HepG2 (cell line): ENCODE results near the gene ANKRD11. TPM values are rescaled to one million over a fixed set of nuclear protein-coding genes. Genes with fewer than 3 reads are reported as not detected.

Source experiments
- ATAC-seq: fragments of 200-7000 bp; cut with Tn5 transposase; 3 replicates; pipeline ENCODE4 v1.9.1; 2020; ENCODE audit warnings: mild to moderate bottlenecking, moderate library complexity
- BruUV-seq: library from RNA; stranded (reverse); fragments of 400-500 nt; replicated peaks from 2 replicates; lab custom pipeline; 2021; lab: Mats Ljungman, UMichigan
- CTCF ChIA-PET: fragments of 300-600 bp; formaldehyde crosslinking; extraction: SDS; loops from one replicate; lab custom pipeline; 2021; ENCODE audit warnings: low total read pairs, inconsistent platforms, low intra/inter-chr PET ratio; lab: Yijun Ruan, JAX
- POLR2A ChIA-PET: fragments of 350-600 bp; sonication (Branson Sonifier 250); formaldehyde crosslinking; loops from one replicate; lab custom pipeline; 2020; ENCODE audit warnings: antibody characterized with exemption, inconsistent platforms; lab: Yijun Ruan, JAX
- DNase-seq: peaks from one replicate; pipeline ENCODE4 v3.0.0-alpha.2; 2015; ENCODE audit warnings: low spot score
- FAIRE-seq: peaks from 3 replicates; lab custom pipeline; 2011; peaks lifted over from hg19 to GRCh38; lab: Jason Lieb, UNC
- H2AFZ ChIP-seq: one replicate; pipeline ENCODE4 v1.6.1; 2011; ENCODE audit warnings: low read length, inconsistent platforms
- H3K27ac ChIP-seq: fragments of 300-600 bp; 3 replicates; pipeline ENCODE4 v1.8.0; 2011; ENCODE audit warnings: mixed run types, mild to moderate bottlenecking, mixed read lengths, low read length, inconsistent platforms; ENCODE audit not compliant: insufficient read depth; ENCODE audit errors: extremely low read length
- H3K27me3 ChIP-seq, 2 experiments: fragments of 200-600 bp in 1 of 2; 2 replicates in 1 of 2; 3 replicates in 1 of 2; pipeline versions ENCODE4 v1.6.0 to v1.8.0; 2011; ENCODE audit warnings: low read length in 2 of 2, mild to moderate bottlenecking in 2 of 2, moderate library complexity in 2 of 2, inconsistent platforms in 1 of 2; ENCODE audit not compliant: insufficient read depth in 2 of 2, control insufficient read depth in 1 of 2
- H3K36me3 ChIP-seq, 2 experiments: fragments of 200-600 bp in 1 of 2; replicated peaks in 1 of 2; 2 replicates in 1 of 2; 3 replicates in 1 of 2; pipeline versions ENCODE4 v1.5.1 to v1.8.0; 2011; ENCODE audit warnings: low read length in 2 of 2, inconsistent platforms in 1 of 2; ENCODE audit not compliant: insufficient read depth in 2 of 2, control insufficient read depth in 1 of 2
- H3K4me1 ChIP-seq: 2 replicates; pipeline ENCODE4 v1.5.1; 2012; ENCODE audit warnings: low read length, inconsistent platforms; ENCODE audit not compliant: insufficient read depth
- H3K4me2 ChIP-seq: 2 replicates; pipeline ENCODE4 v1.6.0; 2011; ENCODE audit warnings: low read depth, low read length, inconsistent platforms
- H3K4me3 ChIP-seq, 3 experiments: fragments of 200-600 bp in 1 of 3; sonication (generic), shearing (Covaris generic) in 1 of 3; replicated peaks in 1 of 3; 2 replicates each; pipeline ENCODE4 v1.5.1; 2011 to 2016; ENCODE audit warnings: low read length in 3 of 3, inconsistent platforms in 2 of 3, low read depth in 2 of 3, mild to moderate bottlenecking in 2 of 3, control low read depth in 1 of 3, mixed read lengths in 1 of 3; ENCODE audit not compliant: insufficient read depth in 1 of 3
- H3K79me2 ChIP-seq: one replicate; pipeline ENCODE4 v1.6.1; 2011; ENCODE audit warnings: low read length, inconsistent platforms; ENCODE audit not compliant: insufficient read depth
- H3K9ac ChIP-seq: 2 replicates; pipeline ENCODE4 v1.6.0; 2011; ENCODE audit warnings: mild to moderate bottlenecking, low read depth, low read length, inconsistent platforms; ENCODE audit not compliant: insufficient read depth
- H3K9me3 ChIP-seq: 2 replicates; pipeline ENCODE4 v1.5.1; 2012; ENCODE audit warnings: mild to moderate bottlenecking, low read length
- H4K20me1 ChIP-seq: 2 replicates; pipeline ENCODE4 v1.6.0; 2011; ENCODE audit warnings: inconsistent platforms, mild to moderate bottlenecking, low read length, moderate library complexity; ENCODE audit not compliant: insufficient read depth
- ARID4A ChIP-seq: sonication (generic); formaldehyde crosslinking; IDR thresholded peaks from 2 replicates; pipeline ENCODE4 v1.5.0; 2020; ENCODE audit warnings: mild to moderate bottlenecking, missing genetic modification reagents, borderline replicate concordance
- HINFP ChIP-seq: sonication (generic); formaldehyde crosslinking; IDR thresholded peaks from 2 replicates; pipeline ENCODE4 v1.4.0; 2020; ENCODE audit warnings: low read depth, mild to moderate bottlenecking, missing genetic modification reagents
- RBM22 ChIP-seq: fragments of 200-400 bp; formaldehyde crosslinking; optimal IDR thresholded peaks from 2 replicates; pipeline ENCODE3; 2017; ENCODE audit warnings: mild to moderate bottlenecking, low read length, moderate library complexity
- SOX13 ChIP-seq, 3 experiments: fragments of 450-650 bp in 1 of 3; sonication (generic) in 1 of 3; formaldehyde crosslinking in 1 of 3; IDR thresholded peaks in 2 of 3; conservative IDR thresholded peaks in 1 of 3; 2 replicates each; pipeline versions ENCODE4 v1.5.0 to v1.6.1; 2016 to 2020; ENCODE audit warnings: antibody characterized with exemption in 1 of 3, mild to moderate bottlenecking in 1 of 3, missing compliant biosample characterization in 1 of 3, missing genetic modification reagents in 1 of 3, moderate library complexity in 1 of 3
- ZBTB38 ChIP-seq: sonication (generic); formaldehyde crosslinking; IDR thresholded peaks from 2 replicates; pipeline ENCODE4 v1.5.1; 2020; ENCODE audit warnings: mild to moderate bottlenecking, missing genetic modification reagents
- ZNF274 ChIP-seq: sonication (generic); formaldehyde crosslinking; IDR thresholded peaks from 2 replicates; pipeline ENCODE4 v1.5.1; 2020; ENCODE audit warnings: mild to moderate bottlenecking, missing genetic modification reagents
- ZNF335 ChIP-seq: sonication (generic); formaldehyde crosslinking; IDR thresholded peaks from 2 replicates; pipeline ENCODE4 v1.4.0; 2020; ENCODE audit warnings: missing genetic modification reagents
- ZNF350 ChIP-seq: sonication (generic); formaldehyde crosslinking; IDR thresholded peaks from 2 replicates; pipeline ENCODE4 v1.4.0; 2020; ENCODE audit warnings: mild to moderate bottlenecking, low read depth, missing genetic modification reagents, borderline replicate concordance
- ZNF770 ChIP-seq: sonication (generic); formaldehyde crosslinking; IDR thresholded peaks from 2 replicates; pipeline ENCODE4 v1.5.0; 2020; ENCODE audit warnings: mild to moderate bottlenecking, missing genetic modification reagents
- WGBS: methylation state at CpG from one replicate; pipeline ENCODE4 v1.1.6; 2017; ENCODE audit warnings: low lambda C conversion rate; 5-methylcytosine and 5-hydroxymethylcytosine counted together
- in situ Hi-C: cut with HindIII; loops from 2 replicates; pipeline ENCODE4 v1.10.0; 2017; ENCODE audit warnings: low pct_unique_long_range_greater_than_20kb; ENCODE audit not compliant: extremely low pct_ligation_motif_present
- intact Hi-C: fragments of 100-400 bp; cut with micrococcal nuclease; formaldehyde crosslinking; loops from one replicate; pipeline ENCODE4 v1.10.0; 2022; ENCODE audit not compliant: unreplicated experiment
- polyA plus RNA-seq, 8 experiments: library from polyadenylated mRNA; depleted of rRNA in 3 of 8; stranded (reverse) in 7 of 8; unstranded in 1 of 8; fragments of >200 nt; fragmentation: Illumina TruSeq in 4 of 8; extraction: Trizol in 4 of 8; gene quantifications; 2 replicates each; pipeline versions ENCODE4 v1.2.1 to v1.2.3, GENCODE V29; 2011 to 2016; ENCODE audit warnings: low read depth in 4 of 8, missing spikeins in 1 of 8, mixed read lengths in 1 of 8; ENCODE audit not compliant: insufficient read depth in 1 of 8
- total RNA-seq, 5 experiments: library from RNA; depleted of rRNA; stranded (reverse); fragments of >200 nt; fragmentation: Illumina TruSeq; extraction: Trizol; gene quantifications; 2 replicates each; pipeline ENCODE4 v1.2.3, GENCODE V29; 2016; ENCODE audit warnings: low read depth in 1 of 5

Gene ANKRD11
- total and polyA plus RNA-seq, 2 of the 13 experiments (the other 11 are each of a cell fraction or from before 2014, with no cell fraction given) = 21.4 to 38.4 TPM

DNA sequence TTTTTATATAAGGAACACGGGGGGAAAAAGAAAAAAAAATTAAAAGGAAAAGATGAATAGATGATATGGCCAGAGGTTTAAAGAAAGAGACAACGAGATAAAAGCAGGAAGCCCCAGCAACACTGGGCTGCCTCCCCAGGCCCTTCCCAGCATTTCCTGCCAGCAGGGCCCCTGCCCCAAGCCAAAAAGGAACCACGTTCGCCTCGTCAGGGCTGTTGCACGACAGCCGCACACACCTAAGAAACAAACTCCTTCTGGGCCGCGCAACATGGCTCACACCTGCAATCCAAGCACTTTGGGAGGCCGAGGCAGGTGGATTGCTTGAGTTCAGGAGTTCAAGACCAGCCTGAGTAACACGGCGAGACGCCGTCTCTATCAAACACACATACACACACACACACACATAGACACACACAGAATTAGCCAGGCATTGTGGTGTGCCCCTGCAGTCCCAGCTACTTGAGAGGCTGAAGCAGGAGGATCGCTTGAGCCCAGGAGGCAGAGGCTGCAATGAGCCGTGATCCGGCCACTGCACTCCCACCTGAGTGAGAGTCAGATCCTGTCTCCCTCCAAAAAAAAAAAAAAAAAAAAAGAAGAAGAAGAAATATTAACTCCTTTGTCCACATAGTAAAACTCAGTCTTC lies 83.0 kb downstream of the ANKRD11 start (continued):
- TF ChIP-seq ARID4A (CRISPR knock-in tag) = 0 out of 2 replicates have a peak, but pooled peaks have one; percentile 5
- peak; percentile 92 for TF ChIP-seq ZNF770
- TF ChIP-seq ZNF350 (CRISPR knock-in tag) = no peak

- BruUV-seq = no TSS peak
- POLR2A ChIA-PET = interaction anchor here (1.1 kb wide), 1 partner anchor 11 kb away, joined by 3 read pairs; no protein-coding TSS in a partner anchor
- peaks cover 85% of the 10 kb centered on the region for H3K4me1 ChIP-seq
- intact Hi-C loops = no loop called here
- H3K4me3 ChIP-seq = no peak overlapping the region
- DNase-seq (no peak), FAIRE-seq (no peak), ATAC-seq (peak; percentile 4; the same call in 2 of the 3 replicates)
- no peak overlapping the region for H3K9ac ChIP-seq
- peak overlapping the region; percentile 25 for H3K27ac ChIP-seq
- CTCF ChIA-PET = no interaction called here
- peaks cover 95% of the 10 kb centered on the region for H4K20me1 ChIP-seq
- peak overlapping the region; percentile 18; the same call in 1 of the 2 replicates for H3K4me2 ChIP-seq
- in situ Hi-C loops = no loop called here
- no peaks in the 10 kb centered on the region for H3K9me3 ChIP-seq
- H3K27me3 ChIP-seq = no peaks in the 10 kb centered on the region
- H3K79me2 ChIP-seq = peaks cover 95% of the 10 kb centered on the region
- peaks cover 9 to 10% of the 10 kb centered on the region in 2 experiments; a peak in 3 of 5 replicates for H3K36me3 ChIP-seq
- H2AFZ ChIP-seq = no peak overlapping the region
- 80% methylated on average over 16 of the region's 22 CpGs for WGBS
- peak; percentile 16; the same call in 1 of the 2 replicates for TF ChIP-seq ZBTB38
- no peak for TF ChIP-seq HINFP (CRISPR knock-in tag)
- peak; percentile 97 for TF ChIP-seq RBM22
- no peak for TF ChIP-seq ZNF274 (CRISPR knock-in tag)
- no peak for TF ChIP-seq SOX13 (IDR thresholded peaks at IDR 0.05)
- no peak for TF ChIP-seq SOX13 (CRISPR knock-in tag; conservative IDR thresholded peaks at IDR 0.05 in 1 of 2, IDR thresholded peaks at IDR 0.05 in 1 of 2)
- no peak for TF ChIP-seq ZNF335 (CRISPR knock-in tag)
These were observed 84.0 kb downstream of the ANKRD11 start for GRCh38 chr16:89406277-89406888.
